NAMALWA (cell line): ENCODE results near the gene IL1RAPL1.

Experiments
- DNase-seq: peaks from one replicate; pipeline ENCODE4 v3.0.0-alpha.2; 2015; ENCODE audit warnings: low spot score

The IL1RAPL1 gene

DNA sequence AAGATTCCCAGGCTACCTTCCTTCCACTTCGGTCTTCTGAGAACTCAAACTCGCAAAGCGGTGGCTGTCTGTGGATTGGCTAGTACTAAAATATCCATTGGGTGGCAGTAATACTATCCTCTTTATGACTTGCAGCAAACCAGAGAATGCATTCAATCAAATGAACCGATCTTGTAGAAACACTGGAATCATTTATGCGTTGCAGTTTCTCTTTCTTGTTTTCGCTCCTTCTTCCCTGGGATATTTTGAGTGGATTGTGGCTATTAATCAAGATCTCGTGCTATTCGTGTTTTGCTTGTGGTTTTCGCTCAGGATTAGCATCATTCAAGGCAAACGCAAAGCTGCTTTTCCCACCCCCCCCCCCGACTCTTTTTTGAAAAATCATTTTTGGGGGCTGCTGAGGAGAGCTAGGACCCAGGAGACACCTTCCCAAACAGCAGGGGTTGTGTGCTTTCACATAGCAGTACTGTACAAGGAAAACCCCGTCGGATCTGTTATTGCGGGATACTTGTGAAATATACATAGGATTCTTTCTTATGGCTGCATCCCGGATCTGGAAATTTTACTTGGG, at the start of gene IL1RAPL1:
Gene IL1RAPL1, plus strand, starts transcription at position 466 of the 571 bp plus-strand sequence.
- no peak for DNase-seq

DNA sequence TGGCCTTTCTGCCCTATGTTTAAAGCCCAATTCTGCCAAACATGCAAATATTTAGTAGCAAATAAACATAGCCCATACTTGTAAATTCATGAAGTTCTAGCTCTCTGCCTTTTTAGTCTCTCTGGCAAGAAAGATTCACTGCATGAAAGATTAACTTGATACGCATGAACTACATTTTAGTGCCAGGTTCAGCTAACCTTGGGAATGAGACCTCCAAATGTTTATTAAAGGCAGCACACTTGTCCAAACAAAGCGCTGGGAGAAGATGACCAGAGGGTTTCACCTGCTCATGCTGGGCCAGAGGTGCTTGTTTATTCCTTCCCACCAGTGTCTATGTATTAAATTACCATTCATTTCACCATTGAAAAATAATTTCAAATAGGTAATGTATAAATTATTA, 44.5 kb upstream of the IL1RAPL1 start:
- no peak for DNase-seq

DNA sequence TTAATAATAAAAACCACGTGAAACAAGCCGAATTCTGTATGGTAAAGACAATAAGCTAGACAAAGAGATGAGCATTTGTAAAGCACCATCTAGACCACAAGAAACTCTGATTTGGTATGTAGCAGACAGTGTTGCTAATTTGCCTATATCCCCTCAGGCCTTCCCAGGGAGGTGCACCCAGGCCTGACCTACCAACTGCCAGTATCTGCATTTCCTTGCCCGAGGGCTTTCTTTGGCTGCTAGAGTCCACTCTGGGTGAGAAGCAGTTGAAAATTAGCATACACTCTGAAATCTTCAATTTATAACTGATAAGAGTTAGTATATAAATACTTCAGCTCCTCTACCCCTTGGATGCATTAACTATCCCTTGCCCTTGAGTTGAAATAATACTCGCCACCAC, 37.4 kb upstream of the IL1RAPL1 start:
- DNase-seq: no peak

DNA sequence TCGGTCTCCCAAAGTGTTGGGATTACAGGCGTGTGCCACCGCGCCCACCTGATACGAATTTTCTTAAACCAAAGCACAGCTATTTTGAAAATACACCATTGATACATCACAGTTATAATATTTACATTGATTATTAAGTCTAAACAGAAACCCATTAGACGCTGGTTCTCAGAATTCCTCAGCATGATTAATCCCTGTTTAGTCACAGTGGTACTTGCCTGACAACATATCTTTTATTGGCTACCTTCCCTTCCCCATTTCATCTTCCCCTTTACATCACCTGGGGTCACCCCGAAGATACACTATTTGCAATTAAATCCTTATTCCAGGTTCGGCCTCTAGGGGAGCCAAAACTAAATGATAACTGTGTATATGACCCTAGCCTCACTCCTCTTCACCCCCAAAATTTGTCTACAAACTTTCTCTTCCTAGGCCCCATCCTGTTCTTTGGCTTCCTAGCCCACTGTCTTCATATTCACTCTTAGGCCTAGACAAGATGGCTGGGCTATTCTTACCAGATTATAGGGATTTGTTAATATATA, 36.8 kb upstream of the IL1RAPL1 start:
- peak; percentile 17 for DNase-seq

DNA sequence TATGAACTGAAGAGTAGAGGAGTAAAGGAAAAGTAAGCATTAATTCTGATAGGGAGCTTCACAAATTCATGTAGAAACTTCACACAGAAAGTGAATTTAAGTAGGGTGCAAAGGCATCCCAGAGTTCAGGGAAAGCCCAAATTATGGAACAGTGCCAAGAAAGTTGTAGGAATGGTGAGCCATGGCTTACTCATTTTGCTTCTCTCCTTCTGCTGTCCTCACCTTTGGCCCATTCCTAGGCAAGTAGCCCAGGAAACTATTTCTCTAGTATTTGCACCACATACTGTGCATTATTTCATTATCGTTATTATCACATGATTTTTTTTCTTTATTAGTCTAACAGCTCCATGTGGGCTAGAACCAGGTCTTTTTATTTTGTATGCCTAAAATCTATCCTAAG, 34.9 kb upstream of the IL1RAPL1 start:
- DNase-seq: no peak

DNA sequence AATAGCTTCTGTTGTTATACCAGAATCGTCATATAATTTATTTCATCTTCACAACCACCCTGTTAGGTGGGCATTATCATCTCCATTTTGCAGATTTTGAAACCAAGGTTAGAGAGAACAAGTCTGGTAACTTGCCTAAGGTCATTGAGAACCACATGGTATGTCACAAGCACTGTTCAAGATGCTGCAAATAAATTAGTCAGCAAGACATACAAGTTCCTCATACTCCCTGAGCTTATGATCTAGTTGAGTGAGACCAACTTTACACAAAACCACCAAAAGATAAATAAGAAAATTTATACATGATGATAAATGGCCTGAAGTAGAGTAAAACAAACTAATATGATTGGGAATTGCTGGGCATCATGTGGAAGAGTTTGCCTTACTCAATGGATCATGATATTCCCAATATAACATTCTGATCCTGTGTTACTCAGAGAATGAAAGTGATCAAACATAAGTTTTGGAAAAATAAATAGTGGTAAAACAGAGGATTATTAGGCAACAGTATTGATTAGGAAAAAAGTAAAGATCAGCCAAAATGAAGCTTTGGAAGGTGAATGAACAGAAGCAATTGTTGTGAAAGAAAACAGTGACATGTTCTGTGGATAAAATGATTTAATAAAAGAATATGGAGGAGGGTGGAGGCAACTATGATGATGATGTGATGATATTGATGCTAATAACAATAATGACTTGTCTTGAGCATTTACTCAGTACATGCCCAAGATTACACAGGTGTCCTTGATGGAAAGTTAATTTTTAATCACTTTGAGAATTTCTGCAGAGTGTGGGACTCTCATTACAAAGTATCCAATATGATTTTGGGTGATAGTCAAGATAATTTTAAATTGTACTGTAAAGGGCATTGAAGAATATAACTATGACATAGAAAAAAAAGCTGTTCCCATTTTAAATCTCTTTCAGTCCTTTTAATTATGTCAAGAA, 34.1 kb upstream of the IL1RAPL1 start:
- DNase-seq: no peak

DNA sequence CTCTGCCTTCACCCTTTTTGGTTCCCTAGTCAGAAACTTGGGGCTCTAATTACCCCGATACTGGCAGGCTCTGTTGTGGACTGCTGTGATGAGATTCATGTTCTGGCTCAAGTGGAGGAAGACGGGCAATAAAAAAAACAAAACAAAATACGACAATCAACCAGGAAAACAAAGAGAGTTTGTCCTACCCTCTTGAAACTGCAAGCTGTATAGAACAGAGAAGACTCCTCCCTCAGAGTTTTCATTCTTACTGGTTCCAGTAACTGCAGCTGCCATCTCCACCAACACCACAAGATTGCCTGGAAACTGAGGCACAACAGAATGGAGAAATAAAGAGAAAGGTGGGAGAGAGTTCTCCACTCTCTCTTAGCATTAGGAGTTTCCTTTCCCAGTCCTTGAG, 11.1 kb upstream of the IL1RAPL1 start:
- no peak for DNase-seq

DNA sequence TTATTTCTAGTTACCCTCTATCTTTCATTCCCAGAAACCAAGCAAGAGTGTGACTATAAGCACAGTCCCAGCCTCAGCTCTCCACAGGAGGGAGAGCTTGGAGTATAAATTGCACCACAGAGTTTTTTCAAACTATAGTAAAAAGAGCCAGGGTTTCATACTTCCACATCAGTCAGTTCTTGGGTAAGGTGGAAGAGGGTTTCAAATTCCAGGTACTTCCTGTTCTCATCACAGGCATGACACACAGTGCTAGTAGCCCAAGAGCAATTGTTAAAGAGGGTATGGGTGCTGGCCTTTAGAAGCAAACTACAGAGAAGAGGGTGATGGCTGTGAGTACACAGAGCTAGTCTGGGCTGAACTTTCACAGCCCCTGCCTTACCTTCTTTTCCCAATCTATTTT, 5.7 kb upstream of the IL1RAPL1 start:
- no peak for DNase-seq

DNA sequence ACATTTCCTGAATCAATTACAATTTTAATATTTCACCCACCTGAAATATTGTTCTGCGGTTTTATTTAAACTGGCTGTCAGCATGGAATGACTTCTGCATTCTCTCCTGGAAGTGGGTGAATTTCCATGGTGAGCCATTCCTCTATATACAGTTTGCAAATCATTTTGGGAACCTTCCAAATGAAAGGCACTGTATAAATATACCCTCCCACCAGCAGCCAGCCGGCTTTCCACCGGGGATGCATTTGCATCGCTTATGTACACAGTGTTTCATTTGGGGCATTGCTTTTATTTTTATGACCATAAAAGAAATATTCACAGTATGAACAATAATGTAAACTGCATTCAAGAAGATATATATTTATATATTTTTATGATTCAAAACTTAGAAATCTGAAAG, 4.7 kb upstream of the IL1RAPL1 start:
- no peak for DNase-seq

DNA sequence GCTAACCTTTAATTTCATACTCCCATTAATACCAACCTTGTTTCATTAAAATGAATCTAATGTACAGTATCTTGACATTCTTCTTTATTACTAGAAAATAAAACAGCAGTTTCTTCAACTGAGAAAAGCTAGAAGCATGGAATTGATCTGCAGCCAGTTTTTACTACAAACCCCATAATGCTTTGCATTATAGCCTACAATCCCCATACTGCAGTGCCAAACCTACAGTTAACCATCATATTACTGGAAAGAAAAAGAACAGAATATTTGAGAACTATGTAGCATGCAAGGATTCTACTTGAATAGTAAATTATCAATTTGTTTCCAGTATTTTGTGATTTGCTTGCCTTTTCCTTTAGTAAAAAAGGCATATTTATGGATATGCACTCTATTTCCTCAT, 3.2 kb upstream of the IL1RAPL1 start:
- no peak for DNase-seq

DNA sequence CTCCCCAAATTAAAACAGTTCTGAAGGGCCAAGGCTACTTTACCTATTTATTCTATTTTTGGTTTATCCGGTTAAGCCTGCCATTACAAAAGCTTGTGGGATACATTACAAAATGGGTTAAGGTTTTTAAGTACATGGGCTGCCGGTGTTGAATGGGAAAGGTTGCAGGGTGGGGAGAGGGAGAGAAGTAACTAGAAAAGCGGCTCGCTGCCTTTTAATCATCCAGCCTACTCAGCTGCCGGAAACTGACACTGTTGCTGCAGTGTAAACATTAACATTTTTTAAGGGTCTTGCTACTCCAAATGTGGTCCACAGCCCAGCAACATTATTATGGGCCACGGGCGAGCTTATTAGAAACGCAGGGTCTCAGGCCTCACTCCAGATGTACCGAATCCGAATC, 1.5 kb upstream of the IL1RAPL1 start:
- DNase-seq: no peak

DNA sequence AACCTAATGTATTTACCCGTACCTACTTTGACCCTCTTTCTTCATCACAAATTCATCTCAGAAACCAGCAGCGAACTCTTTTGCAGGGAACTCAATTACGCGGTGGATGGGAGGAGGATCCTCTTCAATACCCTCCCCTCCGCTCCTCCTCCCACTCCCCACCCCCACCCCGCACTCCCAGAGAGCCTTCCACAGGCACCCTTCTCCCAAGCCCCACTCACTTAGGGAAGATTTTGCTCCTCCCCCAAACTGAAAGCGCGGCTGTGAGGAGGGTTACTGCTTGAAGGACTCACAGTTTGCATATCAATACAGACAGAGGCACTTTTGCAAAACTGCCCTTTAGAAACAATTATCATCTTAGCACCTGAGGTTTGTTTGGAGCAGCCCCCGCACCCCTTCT, 960 bp upstream of the IL1RAPL1 start:
- DNase-seq: no peak

DNA sequence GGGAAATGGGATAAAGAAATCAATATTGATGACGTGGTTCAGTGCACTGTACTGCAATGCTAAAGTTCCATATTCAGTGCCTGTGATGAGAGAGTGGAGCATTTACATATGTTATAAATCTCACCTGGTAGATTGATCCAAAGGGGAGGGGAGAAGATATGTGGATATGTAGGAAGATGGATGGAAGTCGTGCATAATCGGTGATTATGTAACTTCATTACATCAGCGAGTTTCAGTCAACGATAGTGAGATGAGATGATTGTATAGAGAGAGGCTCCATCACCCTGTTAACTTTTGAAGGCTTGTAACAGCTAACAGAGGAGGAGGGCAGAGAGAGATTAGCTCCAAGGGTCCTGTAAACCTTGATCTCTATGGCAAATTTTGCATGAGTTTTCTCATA, 1.8 kb downstream of the IL1RAPL1 start:
- no peak for DNase-seq

DNA sequence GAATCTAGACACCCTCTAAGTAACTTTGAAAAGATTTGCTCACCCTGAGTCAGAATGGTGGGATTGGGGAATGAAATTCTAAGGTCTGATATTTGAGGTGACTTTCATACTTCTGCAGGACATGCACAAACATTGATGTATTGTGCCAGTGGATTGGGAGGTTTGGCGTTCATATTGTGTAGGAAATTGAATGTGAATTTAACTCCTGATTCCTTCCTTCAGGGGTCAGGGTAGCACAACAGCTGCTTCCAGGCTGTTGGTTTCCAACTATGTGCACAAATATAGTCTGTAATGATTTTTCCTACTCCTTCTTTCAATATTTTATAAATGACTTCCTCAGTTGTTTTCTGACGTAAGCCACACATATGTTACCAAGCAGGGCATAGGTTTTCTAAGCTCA, 3.1 kb downstream of the IL1RAPL1 start:
- DNase-seq: no peak

DNA sequence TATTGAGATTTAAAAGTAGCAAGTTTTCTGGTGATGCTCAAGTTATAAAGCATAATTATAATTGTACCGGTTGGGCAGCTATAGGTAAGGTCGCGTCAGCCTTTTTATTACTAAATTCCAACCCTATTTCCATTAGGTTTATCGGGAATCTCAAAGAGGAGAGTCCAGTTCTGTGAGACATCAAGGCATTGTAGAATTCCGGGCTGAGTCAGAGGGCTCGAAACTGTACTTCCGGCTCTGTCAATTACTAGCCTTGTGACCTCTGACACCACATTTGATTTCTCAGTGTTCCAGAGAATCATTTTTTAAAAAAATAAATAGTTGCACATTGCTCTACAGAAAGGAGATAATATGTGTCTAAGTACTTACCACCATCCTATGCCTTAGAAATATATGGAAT, 4.3 kb downstream of the IL1RAPL1 start:
- DNase-seq: no peak

DNA sequence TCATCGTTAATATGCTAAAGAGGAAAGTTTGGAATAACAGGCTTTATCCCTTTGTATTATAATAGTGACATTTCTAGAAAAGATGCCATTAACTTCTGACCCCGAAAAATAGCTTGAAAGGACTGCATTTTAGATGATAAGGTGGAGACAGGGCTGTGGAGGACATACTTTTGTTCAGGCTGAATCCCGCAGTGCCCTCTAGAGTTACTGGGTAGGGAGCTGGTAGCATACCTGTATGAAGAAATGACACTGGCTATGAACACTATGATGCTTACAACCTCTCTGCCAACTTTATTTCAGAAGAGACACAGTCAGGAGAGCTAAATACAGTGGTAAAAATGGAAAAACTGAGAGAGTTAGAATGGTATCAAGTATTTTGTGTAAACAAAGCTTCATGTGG, 8.1 kb downstream of the IL1RAPL1 start:
- no peak for DNase-seq

DNA sequence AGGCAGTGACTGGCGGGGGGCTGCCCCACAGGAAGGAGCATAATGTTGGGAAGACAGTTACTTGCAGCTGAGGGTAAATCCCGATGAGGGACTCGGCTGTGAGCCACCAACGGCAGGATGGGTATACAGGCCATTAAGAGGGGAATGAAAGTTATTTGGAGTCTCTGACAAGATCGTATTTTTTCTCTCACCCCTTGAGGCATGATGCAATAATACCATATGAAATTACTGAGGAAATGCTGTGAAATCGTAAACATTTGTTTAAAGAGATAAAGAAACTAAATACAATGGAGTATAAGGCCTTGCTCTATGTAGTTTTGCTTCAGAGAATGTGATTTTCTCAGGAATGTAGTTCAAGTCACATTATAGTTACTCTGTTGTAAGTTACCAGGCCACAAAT, 12.7 kb downstream of the IL1RAPL1 start:
- no peak for DNase-seq

DNA sequence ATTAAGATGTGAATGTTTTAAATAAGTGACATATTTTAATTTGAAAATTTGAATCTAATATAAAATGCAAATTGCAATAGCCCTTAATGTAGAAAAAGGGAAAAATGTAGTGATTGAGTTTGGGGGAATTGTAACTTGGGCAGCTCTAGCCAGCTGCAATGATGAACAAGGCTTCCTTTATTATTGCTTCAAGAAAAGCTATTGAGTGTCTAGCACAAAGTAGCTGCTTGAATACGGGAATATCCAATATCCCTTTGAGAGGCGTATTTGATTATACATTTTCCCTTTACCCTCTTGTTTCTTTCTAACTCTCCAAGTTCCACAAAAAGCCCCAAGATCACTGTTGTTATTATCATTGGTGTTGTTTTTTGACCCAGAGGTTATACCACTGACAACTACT, 21.8 kb downstream of the IL1RAPL1 start:
- no peak for DNase-seq

DNA sequence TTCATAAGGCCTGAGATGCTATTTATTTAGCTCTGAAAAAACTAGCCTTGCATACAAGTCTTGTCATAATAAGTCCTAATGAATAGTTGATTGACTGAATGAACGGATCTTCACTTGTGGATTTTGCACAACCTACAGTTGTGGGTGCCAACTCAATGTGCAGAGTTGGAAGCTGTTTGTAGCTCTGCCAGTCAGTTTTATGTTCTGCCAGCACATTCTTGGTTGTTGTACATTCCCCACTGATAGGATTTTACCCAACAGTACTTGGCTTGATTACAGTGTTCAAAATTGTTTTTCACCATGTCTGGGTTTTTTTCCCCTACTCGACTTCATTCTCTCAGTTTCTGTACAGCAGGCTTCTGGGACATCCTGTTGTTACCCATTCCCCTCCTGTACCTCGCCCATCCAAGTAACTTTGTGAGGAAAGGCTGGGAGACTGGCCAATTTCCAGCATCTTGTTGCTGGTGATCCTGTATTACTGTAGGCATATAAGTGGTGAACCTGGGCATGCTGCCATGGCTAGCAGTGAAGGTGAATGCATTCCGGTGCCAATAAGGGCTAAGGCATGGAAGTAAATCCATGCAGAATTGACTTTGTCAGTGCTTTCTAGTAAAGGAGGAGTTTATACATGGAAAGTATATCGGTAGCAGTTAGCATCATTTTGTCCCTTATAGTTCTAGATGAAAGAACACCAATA, 22.8 kb downstream of the IL1RAPL1 start:
- no peak for DNase-seq

DNA sequence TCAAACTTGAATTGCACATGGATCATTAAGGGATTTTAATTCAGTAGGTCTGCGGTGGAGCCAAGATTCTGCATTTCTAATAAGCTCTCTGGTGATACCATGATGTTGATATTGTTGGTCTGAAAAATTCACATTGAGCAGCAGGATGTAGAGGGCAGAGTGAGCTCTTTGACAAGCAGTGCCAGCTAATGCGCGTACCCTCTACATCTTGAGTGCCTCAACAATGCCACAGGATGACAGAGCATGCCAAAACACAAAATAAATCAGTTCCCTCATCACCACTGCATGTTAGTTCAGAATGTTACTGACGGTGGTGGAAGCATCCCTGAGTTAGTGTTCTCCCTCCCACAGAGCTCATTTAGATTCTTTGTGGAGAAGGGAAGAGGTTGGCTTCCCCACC, 23.5 kb downstream of the IL1RAPL1 start:
- DNase-seq: no peak

DNA sequence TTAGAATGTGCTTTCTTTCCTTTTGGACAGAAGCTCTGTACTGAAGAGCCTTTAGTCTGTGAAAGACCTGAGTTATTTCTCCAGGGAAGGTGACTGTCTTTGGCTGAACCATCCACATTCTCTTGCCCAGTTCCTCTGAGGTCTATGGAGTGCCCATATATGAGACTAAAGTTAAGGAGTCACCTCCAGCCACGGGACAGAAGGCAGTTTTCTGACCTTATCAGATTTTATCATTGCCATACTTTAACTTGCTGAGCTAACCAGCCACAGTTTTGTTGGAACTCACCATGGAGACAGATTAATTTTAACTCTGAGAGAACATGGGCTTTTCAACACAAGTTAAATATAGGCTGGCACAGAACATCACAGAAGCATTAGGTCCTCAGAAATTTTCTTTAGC, 26.3 kb downstream of the IL1RAPL1 start:
- no peak for DNase-seq

DNA sequence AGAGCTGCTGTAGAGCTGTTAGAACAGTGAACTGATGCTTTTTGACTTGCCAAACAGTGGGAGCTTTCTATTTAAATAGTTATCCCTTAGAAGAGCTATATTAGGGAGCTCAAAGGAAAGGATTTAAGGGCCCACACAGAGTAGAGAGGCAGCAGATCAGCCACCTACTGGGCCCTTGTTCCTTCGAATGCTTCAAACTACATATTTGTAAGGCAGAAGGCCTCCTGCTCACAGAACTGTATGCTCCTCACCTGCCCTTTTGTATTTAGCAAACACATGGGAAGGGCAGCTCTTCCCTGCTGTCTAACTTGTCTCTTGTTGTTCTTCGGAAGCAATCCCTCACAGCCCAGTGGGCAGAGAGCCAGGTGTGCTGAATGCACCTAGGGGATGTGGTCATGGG, 38.0 kb downstream of the IL1RAPL1 start:
- DNase-seq: no peak

DNA sequence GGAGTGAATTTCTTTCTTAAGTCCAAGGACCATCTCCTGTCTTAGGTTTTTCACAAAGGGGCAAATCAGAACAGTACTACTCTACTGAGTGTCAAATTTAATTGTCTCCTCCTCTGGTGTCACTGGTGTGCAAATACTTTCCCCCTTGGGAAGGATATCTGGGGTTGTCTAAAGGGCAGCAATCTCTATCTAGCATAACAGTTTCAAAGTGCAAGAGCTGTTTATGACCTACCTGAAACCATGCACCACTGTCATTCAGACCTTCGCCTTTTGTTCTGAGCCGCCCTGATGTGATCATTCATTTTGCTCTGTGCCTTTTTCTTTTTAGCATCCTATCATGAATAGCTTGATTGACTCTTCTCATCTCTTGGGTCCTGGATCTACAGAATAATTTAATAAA, 39.3 kb downstream of the IL1RAPL1 start:
- DNase-seq: no peak
